Endometrial microvascular endothelial cells (primary cell): Measurements from ENCODE around the gene BAZ2A. TPM values are rescaled to one million over a fixed set of nuclear protein-coding genes. Genes with fewer than 3 reads are reported as not detected.

Experiments
- in situ Hi-C: cut with HindIII; loops from 2 replicates; pipeline ENCODE4 v1.10.0; 2017; ENCODE audit warnings: low sequenced_read_pairs, low pct_unique_long_range_greater_than_20kb; ENCODE audit errors: inconsistent ontology term
- total RNA-seq: library from RNA; depleted of rRNA; stranded (reverse); fragments of >200 nt; gene quantifications from one replicate; pipeline ENCODE4 v1.2.3, GENCODE V29; 2015; ENCODE audit errors: inconsistent ontology term

BAZ2A gene
- total RNA-seq, 1 donor from 2014 or later, result 34.2 TPM

DNA sequence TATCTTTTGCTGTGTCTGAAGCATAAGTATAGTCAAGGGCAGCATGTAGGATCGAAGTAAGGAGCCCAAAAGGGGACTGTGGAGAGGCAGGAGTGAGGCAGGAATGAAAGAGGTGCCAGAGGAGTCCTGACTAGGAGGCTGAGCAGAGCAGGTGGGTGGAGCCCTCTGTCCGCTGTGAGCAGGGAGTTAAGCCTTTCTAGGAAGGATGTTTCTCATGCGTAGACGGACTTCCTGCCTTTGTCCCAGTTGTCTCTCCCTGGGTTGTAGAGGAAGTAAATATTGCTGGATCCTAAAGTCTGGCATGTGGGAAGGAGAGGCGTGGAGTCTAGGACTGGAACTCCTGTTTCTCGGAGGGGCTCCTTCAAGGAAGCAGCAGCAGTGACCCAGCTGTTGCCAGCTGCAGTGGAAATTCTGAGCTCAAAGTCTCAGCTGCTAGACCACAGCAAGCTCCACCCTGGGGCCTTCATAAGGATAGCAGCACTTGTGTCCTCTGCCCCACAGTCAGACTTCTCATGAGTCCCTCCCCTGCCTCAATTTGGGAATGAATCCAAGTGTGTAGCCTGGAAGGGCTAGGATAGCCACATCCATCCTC is 64.5 kb downstream of the BAZ2A start:
- in situ Hi-C loops, result no loop called here

- in situ Hi-C loops, result no loop called here
Observed at GRCh38 chr12:56551070-56551469, 79.1 kb downstream of the BAZ2A start.

GRCh38 chr12:56546680-56547079 is 83.4 kb downstream of the BAZ2A start:
- in situ Hi-C loops, result no loop called here

Other genes starting within 250 kb of the BAZ2A start
- 24.3 TPM for gene TIMELESS, start 180.9 kb downstream of the BAZ2A start, total RNA-seq
- not detected for gene MIP, start 175.7 kb downstream of the BAZ2A start, total RNA-seq
- 4.7 TPM for gene SPRYD4, start 161.7 kb downstream of the BAZ2A start, total RNA-seq
- not detected for gene GLS2, start 142.2 kb downstream of the BAZ2A start, total RNA-seq
- 48.0 TPM for gene RBMS2, start 108.5 kb downstream of the BAZ2A start, total RNA-seq
- 703 TPM for gene ATP5F1B, start 15.7 kb upstream of the BAZ2A start, total RNA-seq
- gene PTGES3, start 58.0 kb upstream of the BAZ2A start, total RNA-seq, result 169 TPM
- gene NACA, start 95.0 kb upstream of the BAZ2A start, total RNA-seq, result 1,325 TPM
- gene PRIM1, start 122.0 kb upstream of the BAZ2A start, total RNA-seq, result 17.3 TPM
- not detected for gene HSD17B6, start 133.0 kb upstream of the BAZ2A start, total RNA-seq